ENCODE data around the gene SLC39A6. TPM values are rescaled to one million over a fixed set of nuclear protein-coding genes. Genes with fewer than 3 reads are reported as not detected.
"Not testable (repeated sequence)": the region's sequence is repeated elsewhere in the genome, so short reads cannot be mapped to it uniquely, and the experiment has no call there.

SLC39A6 gene
- total and polyA plus RNA-seq, 2 experiments from 2014 or later: 48.3 to 59.6 TPM

DNA sequence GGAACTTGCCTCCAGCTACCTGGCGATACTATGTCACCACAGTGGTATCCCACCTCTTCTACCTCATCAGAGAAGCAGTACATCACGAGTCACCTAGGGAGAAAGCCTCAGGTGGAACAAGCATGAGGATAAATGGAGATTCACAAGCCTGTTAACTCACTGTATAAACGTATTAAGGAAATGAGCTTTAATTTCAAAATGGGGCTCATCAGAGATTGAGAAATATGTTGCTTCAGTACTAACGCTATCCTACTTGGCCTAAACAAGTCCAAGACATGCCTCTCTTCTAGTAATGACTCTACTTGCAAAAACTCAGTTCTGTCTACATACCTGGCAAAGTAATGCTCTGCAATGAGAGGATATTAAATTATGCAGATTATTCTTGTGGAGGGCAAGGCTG is 4.3 kb downstream of the SLC39A6 start:
- H3K27me3 ChIP-seq: no peaks in the 10 kb centered on the region
- no peak overlapping the region for H3K27ac ChIP-seq
- TF ChIP-seq EZH2 (IDR thresholded peaks at IDR 0.05; ENCODE audit: borderline replicate concordance) (no peak), EZH2phosphoT487 (IDR thresholded peaks at IDR 0.05; ENCODE audit: low read depth, severe bottlenecking, unreplicated experiment) (no peak)
- TF ChIP-seq, protein P1, sequence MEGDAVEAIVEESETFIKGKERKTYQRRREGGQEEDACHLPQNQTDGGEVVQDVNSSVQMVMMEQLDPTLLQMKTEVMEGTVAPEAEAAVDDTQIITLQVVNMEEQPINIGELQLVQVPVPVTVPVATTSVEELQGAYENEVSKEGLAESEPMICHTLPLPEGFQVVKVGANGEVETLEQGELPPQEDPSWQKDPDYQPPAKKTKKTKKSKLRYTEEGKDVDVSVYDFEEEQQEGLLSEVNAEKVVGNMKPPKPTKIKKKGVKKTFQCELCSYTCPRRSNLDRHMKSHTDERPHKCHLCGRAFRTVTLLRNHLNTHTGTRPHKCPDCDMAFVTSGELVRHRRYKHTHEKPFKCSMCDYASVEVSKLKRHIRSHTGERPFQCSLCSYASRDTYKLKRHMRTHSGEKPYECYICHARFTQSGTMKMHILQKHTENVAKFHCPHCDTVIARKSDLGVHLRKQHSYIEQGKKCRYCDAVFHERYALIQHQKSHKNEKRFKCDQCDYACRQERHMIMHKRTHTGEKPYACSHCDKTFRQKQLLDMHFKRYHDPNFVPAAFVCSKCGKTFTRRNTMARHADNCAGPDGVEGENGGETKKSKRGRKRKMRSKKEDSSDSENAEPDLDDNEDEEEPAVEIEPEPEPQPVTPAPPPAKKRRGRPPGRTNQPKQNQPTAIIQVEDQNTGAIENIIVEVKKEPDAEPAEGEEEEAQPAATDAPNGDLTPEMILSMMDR (IDR thresholded peaks at IDR 0.05; ENCODE audit: poor library complexity): no peak
- H2AFZ ChIP-seq: no peak overlapping the region
- no peaks in the 10 kb centered on the region for H3K9me2 ChIP-seq (replicated peaks; ENCODE audit: insufficient read depth)
- no peak overlapping the region for H3K4me3 ChIP-seq
- H3K9me3 ChIP-seq (ENCODE audit: low read depth): no peaks in the 10 kb centered on the region
- no peak overlapping the region for H3K4me2 ChIP-seq
- no peak for DNase-seq (ENCODE audit: low spot score)
- 96% methylated on average over 4 of the region's 4 CpGs for WGBS (ENCODE audit: low lambda C conversion rate, missing lambda C conversion rate)
- H3K79me2 ChIP-seq: peaks cover 29% of the 10 kb centered on the region
- H4K20me1 ChIP-seq (ENCODE audit: insufficient read depth, poor library complexity, severe bottlenecking): peaks cover 7% of the 10 kb centered on the region
- peaks cover 13% of the 10 kb centered on the region for H3K4me1 ChIP-seq (ENCODE audit: insufficient read depth)
- peaks cover 7% of the 10 kb centered on the region for H3K36me3 ChIP-seq (replicated peaks; ENCODE audit: insufficient read depth, low read depth)

DNA sequence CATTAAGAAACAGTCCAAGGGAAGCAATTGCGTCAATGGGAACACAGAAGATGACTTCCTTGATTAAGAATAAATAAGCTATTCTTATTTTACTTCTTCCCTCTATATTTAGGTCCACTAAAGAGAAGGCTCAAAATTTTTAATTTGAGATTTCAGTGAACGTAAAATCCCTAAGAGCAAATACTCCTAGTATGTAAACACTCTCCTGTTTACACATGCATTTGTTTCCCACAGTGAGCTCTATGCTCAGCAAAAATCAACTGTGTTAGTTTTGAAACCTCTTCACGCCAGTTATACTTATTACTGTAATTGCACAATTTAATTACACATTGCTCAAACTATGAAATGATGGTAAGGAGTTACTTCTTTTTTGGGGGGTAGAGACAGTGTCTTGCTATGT is 8.8 kb downstream of the SLC39A6 start:
- DNase-seq (ENCODE audit: low spot score): no peak
- no peaks in the 10 kb centered on the region for H3K79me2 ChIP-seq
- no peak overlapping the region for H3K4me3 ChIP-seq
- H3K9me2 ChIP-seq (replicated peaks; ENCODE audit: insufficient read depth): no peaks in the 10 kb centered on the region
- H3K9me3 ChIP-seq (ENCODE audit: low read depth): no peaks in the 10 kb centered on the region
- no peaks in the 10 kb centered on the region for H3K4me1 ChIP-seq (ENCODE audit: insufficient read depth)
- peaks cover 7% of the 10 kb centered on the region for H3K36me3 ChIP-seq (replicated peaks; ENCODE audit: insufficient read depth, low read depth)
- WGBS (ENCODE audit: low lambda C conversion rate, missing lambda C conversion rate): 89% methylated on average over 3 of the region's 3 CpGs
- H2AFZ ChIP-seq: no peak overlapping the region
- no peak overlapping the region for H3K27ac ChIP-seq
- H4K20me1 ChIP-seq (ENCODE audit: insufficient read depth, poor library complexity, severe bottlenecking): no peaks in the 10 kb centered on the region
- no peak overlapping the region for H3K4me2 ChIP-seq
- H3K27me3 ChIP-seq: no peaks in the 10 kb centered on the region
- TF ChIP-seq EZH2 (IDR thresholded peaks at IDR 0.05; ENCODE audit: borderline replicate concordance) (no peak), EZH2phosphoT487 (IDR thresholded peaks at IDR 0.05; ENCODE audit: low read depth, severe bottlenecking, unreplicated experiment) (no peak)
- TF ChIP-seq, protein P1 (IDR thresholded peaks at IDR 0.05; ENCODE audit: poor library complexity): no peak

DNA sequence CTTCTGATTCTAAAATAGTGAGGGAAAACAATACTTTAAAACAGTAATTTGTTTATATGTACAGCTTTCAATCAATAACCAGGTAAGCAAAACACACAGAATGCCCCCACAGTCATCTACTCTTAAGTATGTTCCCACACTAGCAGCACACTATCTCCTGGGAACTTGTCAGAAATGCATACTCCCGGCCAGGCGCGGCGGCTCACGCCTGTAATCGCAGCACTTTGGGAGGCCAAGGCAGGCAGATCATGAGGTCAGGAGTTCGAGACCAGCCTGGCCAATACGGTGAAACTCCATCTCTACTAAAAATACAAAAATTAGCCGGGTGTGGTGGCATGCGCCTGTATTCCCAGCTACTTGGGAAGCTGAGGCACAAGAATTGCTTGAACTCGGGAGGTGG is 12.4 kb downstream of the SLC39A6 start:
- not testable (repeated sequence) for H3K4me1 ChIP-seq (ENCODE audit: insufficient read depth); H3K36me3 ChIP-seq (replicated peaks; ENCODE audit: insufficient read depth, low read depth); H3K4me3 ChIP-seq; H3K9me3 ChIP-seq (ENCODE audit: low read depth); H3K9me2 ChIP-seq (replicated peaks; ENCODE audit: insufficient read depth); H2AFZ ChIP-seq; H3K79me2 ChIP-seq; DNase-seq (ENCODE audit: low spot score); H3K27me3 ChIP-seq; H4K20me1 ChIP-seq (ENCODE audit: insufficient read depth, poor library complexity, severe bottlenecking); H3K4me2 ChIP-seq; H3K27ac ChIP-seq
- 98% methylated on average over 11 of the region's 11 CpGs for WGBS (ENCODE audit: low lambda C conversion rate, missing lambda C conversion rate)

DNA sequence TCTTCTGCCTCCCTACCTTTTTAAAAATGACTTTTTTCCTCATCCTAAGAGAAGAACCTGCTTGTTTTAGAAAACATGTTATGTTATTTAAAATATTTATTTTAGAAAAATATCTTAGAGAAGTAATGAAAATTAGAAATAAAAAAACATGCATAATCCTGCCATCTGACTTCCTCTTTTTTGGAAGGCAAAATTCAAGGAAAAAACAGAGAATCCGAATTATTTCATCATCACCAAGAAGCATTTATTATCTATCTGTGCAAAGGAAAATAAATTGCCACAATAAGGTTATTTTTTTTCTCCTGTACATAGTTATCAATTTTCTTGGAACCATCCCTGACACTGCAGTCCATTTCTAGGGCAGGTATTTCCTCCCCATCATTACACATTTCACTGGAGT is 14.4 kb downstream of the SLC39A6 start:
- H3K9me2 ChIP-seq (replicated peaks; ENCODE audit: insufficient read depth): no peaks in the 10 kb centered on the region
- no peak overlapping the region for H3K4me2 ChIP-seq
- DNase-seq (ENCODE audit: low spot score): no peak
- no peaks in the 10 kb centered on the region for H3K4me1 ChIP-seq (ENCODE audit: insufficient read depth)
- no peaks in the 10 kb centered on the region for H3K27me3 ChIP-seq
- 92% methylated on average over 1 of the region's 1 CpG for WGBS (ENCODE audit: low lambda C conversion rate, missing lambda C conversion rate)
- H3K9me3 ChIP-seq (ENCODE audit: low read depth): no peaks in the 10 kb centered on the region
- H4K20me1 ChIP-seq (ENCODE audit: insufficient read depth, poor library complexity, severe bottlenecking): no peaks in the 10 kb centered on the region
- no peak overlapping the region for H2AFZ ChIP-seq
- H3K79me2 ChIP-seq: no peaks in the 10 kb centered on the region
- TF ChIP-seq, protein P1 (IDR thresholded peaks at IDR 0.05; ENCODE audit: poor library complexity): no peak
- TF ChIP-seq EZH2 (IDR thresholded peaks at IDR 0.05; ENCODE audit: borderline replicate concordance) (no peak), EZH2phosphoT487 (IDR thresholded peaks at IDR 0.05; ENCODE audit: low read depth, severe bottlenecking, unreplicated experiment) (no peak)
- no peak overlapping the region for H3K4me3 ChIP-seq
- no peaks in the 10 kb centered on the region for H3K36me3 ChIP-seq (replicated peaks; ENCODE audit: insufficient read depth, low read depth)
- no peak overlapping the region for H3K27ac ChIP-seq
